Endothelial cell (in vitro differentiated cells): ENCODE measurements around the gene ARHGAP15. TPM values are rescaled to one million over a fixed set of nuclear protein-coding genes. Genes with fewer than 3 reads are reported as not detected.

Experiments
- DNase-seq: peaks from one replicate; pipeline ENCODE4 v3.0.0; 2021; ENCODE audit warnings: low spot score
- H3K27ac Mint-ChIP-seq: one replicate; pipeline ENCODE4 v1.8.0; 2021; ENCODE audit warnings: mixed read lengths, inconsistent platforms; ENCODE audit not compliant: unreplicated experiment
- H3K27me3 Mint-ChIP-seq: one replicate; pipeline ENCODE4 v1.8.0; 2021; ENCODE audit warnings: mild to moderate bottlenecking, moderate library complexity, mixed read lengths, inconsistent platforms; ENCODE audit not compliant: unreplicated experiment
- H3K36me3 Mint-ChIP-seq: one replicate; pipeline ENCODE4 v1.8.0; 2021; ENCODE audit warnings: mild to moderate bottlenecking, low read depth, mixed read lengths, inconsistent platforms; ENCODE audit not compliant: unreplicated experiment
- H3K4me1 Mint-ChIP-seq: one replicate; pipeline ENCODE4 v1.8.0; 2021; ENCODE audit warnings: mild to moderate bottlenecking, mixed read lengths, inconsistent platforms; ENCODE audit not compliant: unreplicated experiment
- H3K4me3 Mint-ChIP-seq: one replicate; pipeline ENCODE4 v1.8.0; 2021; ENCODE audit warnings: mild to moderate bottlenecking, mixed read lengths, inconsistent platforms; ENCODE audit not compliant: unreplicated experiment
- H3K9me3 Mint-ChIP-seq: one replicate; pipeline ENCODE4 v1.8.0; 2021; ENCODE audit warnings: mixed read lengths, inconsistent platforms; ENCODE audit not compliant: unreplicated experiment
- total RNA-seq: library from RNA; stranded (reverse); fragmentation: NEBNext Ultra II Directional; extraction: Animal tissue kit (Norgen Biotek cat#: 25700); gene quantifications from one replicate; pipeline ENCODE4 v1.2.1, GENCODE V29; 2021; ENCODE audit not compliant: unreplicated experiment
- TF ChIP-seq, protein P1 (sequence below): fragments of 200-600 bp; sonication (generic); IDR thresholded peaks from one replicate; pipeline ENCODE4 v1.5.0; 2021; ENCODE audit warnings: antibody characterized with exemption; ENCODE audit not compliant: unreplicated experiment

ARHGAP15 gene
- total RNA-seq, 1 donor from 2014 or later, result not detected

DNA sequence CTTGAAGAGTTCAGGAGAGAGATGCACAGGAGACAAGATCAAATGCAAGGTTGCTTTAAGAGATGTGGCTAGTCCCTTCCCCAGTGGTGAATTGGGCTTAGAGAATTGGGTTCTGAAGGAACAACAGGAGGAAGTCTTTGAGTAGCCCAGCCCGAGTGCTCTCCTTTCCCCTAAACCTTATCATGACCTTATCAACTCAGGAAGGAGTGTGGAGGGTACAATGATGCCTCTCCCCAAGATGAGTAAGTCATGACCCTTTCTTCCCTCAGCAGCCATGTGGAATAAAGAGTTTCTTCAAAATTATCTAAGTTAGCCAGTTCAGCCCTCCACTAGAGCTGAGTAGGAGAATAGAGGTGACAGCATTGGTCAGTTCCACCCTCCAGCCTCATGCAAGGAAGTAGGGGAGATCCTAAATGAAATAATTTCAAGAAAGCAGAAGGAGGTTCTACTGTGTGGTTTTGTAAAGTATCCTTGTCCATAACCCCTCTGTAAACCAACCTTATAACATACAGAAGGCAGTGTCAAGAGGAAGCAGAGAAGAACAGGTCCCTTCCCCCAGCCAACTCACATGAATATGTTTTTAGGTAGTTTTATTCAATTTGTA, 88.4 kb downstream of the ARHGAP15 start:
- TF ChIP-seq, protein P1, sequence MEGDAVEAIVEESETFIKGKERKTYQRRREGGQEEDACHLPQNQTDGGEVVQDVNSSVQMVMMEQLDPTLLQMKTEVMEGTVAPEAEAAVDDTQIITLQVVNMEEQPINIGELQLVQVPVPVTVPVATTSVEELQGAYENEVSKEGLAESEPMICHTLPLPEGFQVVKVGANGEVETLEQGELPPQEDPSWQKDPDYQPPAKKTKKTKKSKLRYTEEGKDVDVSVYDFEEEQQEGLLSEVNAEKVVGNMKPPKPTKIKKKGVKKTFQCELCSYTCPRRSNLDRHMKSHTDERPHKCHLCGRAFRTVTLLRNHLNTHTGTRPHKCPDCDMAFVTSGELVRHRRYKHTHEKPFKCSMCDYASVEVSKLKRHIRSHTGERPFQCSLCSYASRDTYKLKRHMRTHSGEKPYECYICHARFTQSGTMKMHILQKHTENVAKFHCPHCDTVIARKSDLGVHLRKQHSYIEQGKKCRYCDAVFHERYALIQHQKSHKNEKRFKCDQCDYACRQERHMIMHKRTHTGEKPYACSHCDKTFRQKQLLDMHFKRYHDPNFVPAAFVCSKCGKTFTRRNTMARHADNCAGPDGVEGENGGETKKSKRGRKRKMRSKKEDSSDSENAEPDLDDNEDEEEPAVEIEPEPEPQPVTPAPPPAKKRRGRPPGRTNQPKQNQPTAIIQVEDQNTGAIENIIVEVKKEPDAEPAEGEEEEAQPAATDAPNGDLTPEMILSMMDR, result no peak
- Mint-ChIP-seq H3K4me1 (peaks cover 6% of the 10 kb centered on the region), H3K36me3 (no peaks in the 10 kb centered on the region), H3K27ac (no peak overlapping the region), H3K4me3 (no peak overlapping the region), H3K9me3 (no peaks in the 10 kb centered on the region), H3K27me3 (no peaks in the 10 kb centered on the region)
- no peak for DNase-seq

DNA sequence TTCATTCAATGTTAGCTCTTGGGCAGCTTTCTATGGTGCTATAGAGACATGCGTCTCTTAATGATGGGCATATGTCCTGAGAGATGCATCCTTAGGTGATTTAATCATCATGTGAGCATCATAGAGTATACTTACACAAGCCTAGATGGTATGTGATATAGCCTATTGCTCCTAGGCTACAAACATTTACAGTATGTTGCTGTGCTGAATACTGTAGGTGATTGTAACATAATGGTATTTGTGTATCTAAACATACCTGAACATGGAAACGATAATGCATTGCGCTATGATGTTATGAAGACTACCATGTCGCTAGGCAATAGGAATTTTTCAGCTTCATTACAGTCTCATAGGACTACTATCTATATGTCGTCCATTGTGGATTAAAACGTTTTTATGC, 89.4 kb downstream of the ARHGAP15 start:
- DNase-seq, result no peak
- TF ChIP-seq, protein P1, result no peak
- no peak overlapping the region for H3K27ac Mint-ChIP-seq
- H3K27me3 Mint-ChIP-seq, result no peaks in the 10 kb centered on the region
- H3K4me3 Mint-ChIP-seq, result no peak overlapping the region
- H3K9me3 Mint-ChIP-seq, result no peaks in the 10 kb centered on the region
- H3K4me1 Mint-ChIP-seq, result peaks cover 6% of the 10 kb centered on the region
- H3K36me3 Mint-ChIP-seq, result no peaks in the 10 kb centered on the region

DNA sequence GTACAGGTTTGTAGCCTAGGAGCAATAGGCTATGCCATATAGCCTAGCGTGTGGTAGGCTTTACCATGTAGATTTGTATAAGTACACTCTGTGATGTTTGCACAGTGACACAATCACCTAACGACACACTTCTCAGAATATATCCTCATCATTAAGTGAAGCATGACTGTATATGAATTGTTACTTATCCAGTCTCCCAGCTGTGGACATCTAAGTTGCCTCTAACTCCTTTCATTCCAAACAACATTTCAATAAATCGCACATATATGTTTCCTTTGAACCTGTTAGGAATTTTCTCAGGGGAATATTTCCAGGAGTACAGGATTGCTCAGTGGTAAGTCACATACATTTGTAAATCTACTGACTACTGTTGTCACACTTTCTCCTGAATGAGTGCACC, 90.0 kb downstream of the ARHGAP15 start:
- H3K9me3 Mint-ChIP-seq, result no peaks in the 10 kb centered on the region
- H3K27me3 Mint-ChIP-seq, result no peaks in the 10 kb centered on the region
- H3K27ac Mint-ChIP-seq, result no peak overlapping the region
- TF ChIP-seq, protein P1, result no peak
- no peak for DNase-seq
- H3K4me3 Mint-ChIP-seq, result no peak overlapping the region
- peaks cover 6% of the 10 kb centered on the region for H3K4me1 Mint-ChIP-seq
- H3K36me3 Mint-ChIP-seq, result no peaks in the 10 kb centered on the region

DNA sequence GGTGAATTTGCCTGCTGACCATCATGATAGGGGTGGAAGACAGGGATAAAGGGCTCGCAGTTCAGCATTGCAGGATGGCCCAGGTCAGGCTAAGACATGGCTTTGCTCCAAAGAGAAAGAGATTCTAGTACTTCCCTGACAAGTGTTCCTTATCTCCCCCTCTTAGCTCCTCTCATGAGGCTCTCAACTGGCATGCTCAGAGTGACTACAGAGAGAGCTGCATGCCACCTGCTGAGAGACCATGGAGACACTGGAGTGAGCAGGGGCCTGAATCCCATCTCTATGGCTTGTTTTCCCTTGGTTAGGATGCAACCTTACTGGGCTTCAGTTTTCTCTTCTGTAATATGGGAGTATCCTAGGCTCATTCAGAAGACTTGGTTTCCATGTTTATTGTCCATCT, 94.3 kb downstream of the ARHGAP15 start:
- Mint-ChIP-seq H3K27me3 (no peaks in the 10 kb centered on the region), H3K4me3 (no peak overlapping the region), H3K4me1 (no peaks in the 10 kb centered on the region), H3K27ac (no peak overlapping the region), H3K36me3 (no peaks in the 10 kb centered on the region), H3K9me3 (no peaks in the 10 kb centered on the region)
- DNase-seq, result no peak
- TF ChIP-seq, protein P1, result no peak

DNA sequence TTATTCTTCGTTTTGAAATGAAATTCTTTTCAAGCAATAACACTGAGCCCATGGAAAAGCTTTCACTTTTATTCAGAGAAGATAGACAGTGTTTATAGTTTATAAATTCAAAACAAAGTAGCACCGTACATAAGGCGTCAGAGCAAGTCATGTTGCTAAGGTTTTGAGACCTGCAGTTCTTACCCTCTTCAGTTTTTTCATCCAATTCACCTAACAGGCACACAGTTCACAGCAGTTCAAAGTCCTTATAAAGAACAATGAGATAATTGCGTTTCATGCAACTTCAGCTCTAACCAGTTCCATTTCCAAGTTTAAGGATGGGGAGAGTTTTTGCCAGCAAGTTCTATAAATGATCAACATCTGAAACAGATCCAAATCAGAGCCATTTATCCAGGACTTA, 96.7 kb downstream of the ARHGAP15 start:
- H3K27ac Mint-ChIP-seq, result no peak overlapping the region
- TF ChIP-seq, protein P1, result no peak
- no peaks in the 10 kb centered on the region for H3K27me3 Mint-ChIP-seq
- no peaks in the 10 kb centered on the region for H3K9me3 Mint-ChIP-seq
- DNase-seq, result no peak
- H3K4me3 Mint-ChIP-seq, result no peak overlapping the region
- no peaks in the 10 kb centered on the region for H3K4me1 Mint-ChIP-seq
- no peaks in the 10 kb centered on the region for H3K36me3 Mint-ChIP-seq
